Stimulated activated CD4-positive, alpha-beta T cell treated with anti-CD3 and anti-CD28 coated beads, Interleukin-2, amount 100 ng/mL, for 48 hours (primary cell): Measurements from ENCODE around the gene NFKB1.
"Not testable (repeated sequence)": the region's sequence is repeated elsewhere in the genome, so short reads cannot be mapped to it uniquely, and the experiment has no call there.

ENCODE experiments used
- DNase-seq, 2 donors: peaks; one replicate each; pipeline ENCODE4 v3.0.0-alpha.2; 2020

Gene NFKB1

DNA sequence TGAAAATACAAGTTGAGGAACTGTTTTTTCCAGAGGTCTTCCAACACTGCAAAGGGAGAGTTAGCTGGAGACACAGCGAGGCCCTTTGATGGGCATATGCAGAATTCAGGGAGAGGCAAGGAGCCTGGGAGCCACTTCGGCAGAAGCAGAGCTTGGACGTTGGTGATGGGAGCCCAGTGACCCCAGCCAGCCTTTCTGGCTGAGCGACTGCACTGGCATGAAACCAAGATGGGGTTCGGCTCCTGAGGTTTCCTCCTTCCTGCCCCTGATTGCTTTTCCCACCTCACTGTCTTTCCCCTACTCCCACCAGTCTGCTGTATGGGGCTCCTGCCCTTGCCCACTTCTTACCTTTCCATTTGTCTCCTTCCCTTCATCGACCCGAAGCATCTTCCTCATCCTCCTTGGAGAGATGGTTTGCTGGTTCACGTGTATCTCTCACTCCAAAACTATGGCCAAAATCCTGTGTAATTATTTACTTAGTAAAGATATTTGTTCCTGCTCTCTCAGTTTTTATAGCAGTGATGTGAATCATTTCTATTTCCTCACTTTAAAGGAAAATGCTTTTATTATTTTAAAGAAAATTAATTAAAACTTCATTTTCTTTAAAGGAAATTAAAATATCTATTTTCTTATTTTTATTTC lies 100.5 kb downstream of the NFKB1 start:
- no peak for DNase-seq

DNA sequence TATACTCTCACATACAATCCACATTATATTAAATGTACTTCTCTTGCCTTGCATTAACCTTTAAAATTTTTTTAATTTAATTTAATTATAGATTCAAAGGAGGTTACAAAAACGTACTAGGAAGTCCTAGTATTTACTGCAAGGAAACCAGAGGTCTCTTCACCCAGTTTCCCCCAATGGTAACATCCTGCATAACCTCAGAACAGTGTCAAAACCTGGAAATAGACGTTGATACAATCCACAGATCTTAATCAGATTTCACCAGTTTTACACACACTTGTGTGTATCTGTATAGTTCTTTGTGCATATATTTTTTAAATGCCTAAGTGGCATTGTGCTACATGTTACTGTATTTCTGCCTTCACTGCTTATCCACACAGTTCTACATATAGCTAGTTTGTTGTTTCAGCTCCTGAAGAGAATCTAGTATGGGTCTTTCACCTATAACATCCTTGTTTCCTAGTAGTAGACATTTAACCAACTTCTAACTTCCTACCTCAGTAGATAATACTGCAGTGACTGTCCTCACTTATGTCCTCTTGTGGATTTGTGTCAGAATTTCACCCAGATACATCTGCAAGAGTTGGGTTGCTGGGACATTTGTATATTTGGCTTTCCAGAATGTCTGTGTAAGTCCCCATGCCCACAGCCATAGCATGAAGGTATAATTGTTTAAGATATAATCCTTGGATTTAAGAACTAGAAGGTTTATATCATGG lies 103.2 kb downstream of the NFKB1 start:
- no peak for DNase-seq

DNA sequence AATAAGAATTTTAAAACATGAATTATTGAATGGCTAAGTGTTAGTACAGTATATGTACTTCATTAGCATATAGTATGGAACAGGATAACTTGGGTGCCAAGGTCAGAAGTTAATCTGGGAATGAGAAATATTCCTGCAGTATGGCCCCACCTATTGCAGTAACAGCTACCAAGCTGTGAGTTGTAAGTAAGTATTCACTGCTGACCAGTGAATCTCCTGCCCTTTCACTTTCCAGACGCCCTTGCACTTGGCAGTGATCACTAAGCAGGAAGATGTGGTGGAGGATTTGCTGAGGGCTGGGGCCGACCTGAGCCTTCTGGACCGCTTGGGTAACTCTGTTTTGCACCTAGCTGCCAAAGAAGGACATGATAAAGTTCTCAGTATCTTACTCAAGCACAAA lies 105.1 kb downstream of the NFKB1 start:
- no peak for DNase-seq

DNA sequence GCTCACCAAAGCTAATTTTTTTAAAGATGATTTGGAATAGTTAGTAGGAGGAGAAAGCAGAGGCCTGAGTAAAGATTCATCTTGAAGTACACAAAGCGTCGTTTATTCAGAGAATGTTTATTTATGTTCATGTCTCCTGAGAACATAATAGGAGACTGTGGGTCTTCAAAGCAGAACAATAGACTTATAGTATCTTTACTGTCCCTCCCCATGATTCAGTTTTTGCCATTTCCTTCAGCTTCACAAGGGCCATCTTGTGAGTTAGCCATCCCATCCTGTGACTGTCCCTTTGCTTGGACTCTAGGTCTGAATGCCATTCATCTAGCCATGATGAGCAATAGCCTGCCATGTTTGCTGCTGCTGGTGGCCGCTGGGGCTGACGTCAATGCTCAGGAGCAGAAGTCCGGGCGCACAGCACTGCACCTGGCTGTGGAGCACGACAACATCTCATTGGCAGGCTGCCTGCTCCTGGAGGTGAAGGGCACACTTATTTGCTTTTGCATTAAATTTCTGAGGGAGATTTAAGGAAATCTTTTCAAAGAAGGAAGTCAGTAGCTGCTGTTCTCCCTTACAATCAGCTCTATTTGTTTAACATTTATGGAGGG lies 105.8 kb downstream of the NFKB1 start:
- no peak for DNase-seq

DNA sequence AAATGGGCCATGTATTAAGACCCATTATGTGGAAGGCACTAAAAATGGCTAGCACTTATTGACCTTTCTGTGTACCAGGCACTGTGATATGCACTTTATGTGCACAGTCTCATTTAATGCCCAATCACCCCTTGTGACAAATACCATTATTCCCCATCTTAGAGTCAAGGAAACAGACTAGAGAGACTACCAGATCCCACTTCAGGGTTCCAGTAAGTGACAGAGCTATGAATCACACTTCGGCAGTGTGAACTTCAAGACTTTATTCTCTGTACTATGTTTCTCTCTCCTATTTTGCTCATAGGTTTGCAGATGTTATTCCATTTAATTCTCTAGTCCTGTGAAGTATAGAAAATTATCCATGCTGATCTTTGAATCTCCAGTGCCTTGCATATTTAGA lies 107.0 kb downstream of the NFKB1 start:
- no peak for DNase-seq

DNA sequence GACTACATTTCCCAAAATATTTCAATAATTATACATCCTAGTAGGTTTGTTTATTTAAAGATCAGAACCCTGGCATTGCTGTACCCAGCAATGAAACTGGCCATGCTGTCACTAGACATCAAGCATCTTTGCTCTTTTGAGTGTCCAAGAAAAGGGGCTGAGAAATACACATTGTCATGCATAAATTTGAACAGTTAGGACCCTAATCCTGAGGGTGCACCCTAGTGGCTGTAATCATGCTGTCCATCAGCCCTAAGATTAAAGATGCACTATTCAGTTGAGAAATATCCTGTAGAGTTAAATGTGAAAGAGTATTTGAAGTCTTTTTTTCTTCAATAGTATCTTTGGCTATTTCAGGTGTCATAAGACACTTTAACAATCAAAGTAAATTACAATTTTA lies 108.8 kb downstream of the NFKB1 start:
- no peak for DNase-seq

DNA sequence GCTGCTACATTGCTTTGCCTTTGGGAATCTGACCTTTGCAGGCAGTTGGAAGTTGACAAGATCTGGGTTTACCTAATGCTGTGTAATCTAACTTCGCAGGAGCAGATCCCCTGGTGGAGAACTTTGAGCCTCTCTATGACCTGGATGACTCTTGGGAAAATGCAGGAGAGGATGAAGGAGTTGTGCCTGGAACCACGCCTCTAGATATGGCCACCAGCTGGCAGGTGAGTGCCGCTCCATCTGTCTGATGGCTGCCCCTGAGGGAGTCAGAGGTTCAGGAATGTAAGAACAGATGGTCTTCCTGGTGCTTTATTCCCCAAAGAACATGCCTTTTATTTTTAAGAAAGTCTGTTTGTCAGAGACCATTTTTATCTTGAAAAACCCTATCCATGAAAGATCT lies 109.3 kb downstream of the NFKB1 start:
- no peak for DNase-seq

DNA sequence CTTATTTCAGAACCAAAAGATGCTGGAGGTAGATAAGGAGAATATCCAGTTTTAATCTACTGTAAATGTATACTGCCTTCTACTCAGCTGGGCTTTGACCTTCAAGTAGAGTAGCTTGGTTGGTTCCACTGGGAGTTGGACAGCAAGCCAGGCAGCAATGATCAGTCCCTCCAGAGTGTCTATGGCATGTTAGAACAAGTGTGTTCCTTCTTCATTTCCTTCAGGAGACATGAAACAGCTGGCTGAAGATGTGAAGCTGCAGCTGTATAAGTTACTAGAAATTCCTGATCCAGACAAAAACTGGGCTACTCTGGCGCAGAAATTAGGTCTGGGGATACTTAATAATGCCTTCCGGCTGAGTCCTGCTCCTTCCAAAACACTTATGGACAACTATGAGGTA lies 111.1 kb downstream of the NFKB1 start:
- DNase-seq = no peak

DNA sequence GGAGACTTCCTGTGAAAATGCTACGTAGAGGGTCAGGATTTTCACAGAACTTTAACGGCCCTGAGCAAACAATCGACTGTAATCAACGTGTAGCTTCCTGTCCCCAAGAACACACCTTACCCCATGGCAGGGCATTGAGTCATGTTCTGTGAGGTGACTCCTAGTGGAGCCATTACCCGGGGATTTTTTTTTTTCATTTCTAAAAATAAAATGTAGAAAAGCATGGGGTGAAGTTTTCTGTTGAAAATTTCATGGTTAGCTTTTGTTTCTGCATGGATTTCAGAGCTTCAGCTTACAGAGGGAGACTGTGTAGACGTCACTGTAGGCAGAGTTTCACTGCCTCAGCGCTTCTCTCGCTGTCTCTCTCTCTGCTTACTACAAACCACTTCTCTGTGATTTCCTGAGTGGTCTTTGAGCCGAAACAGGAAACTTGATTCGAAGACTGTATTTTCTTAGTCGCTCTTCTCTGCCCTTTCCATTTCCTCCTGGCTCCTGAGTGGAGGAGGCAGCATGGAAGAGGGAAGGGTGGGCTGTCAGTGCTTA lies 111.7 kb downstream of the NFKB1 start:
- peak in 1 of 2 donors; percentile 32 for DNase-seq

DNA sequence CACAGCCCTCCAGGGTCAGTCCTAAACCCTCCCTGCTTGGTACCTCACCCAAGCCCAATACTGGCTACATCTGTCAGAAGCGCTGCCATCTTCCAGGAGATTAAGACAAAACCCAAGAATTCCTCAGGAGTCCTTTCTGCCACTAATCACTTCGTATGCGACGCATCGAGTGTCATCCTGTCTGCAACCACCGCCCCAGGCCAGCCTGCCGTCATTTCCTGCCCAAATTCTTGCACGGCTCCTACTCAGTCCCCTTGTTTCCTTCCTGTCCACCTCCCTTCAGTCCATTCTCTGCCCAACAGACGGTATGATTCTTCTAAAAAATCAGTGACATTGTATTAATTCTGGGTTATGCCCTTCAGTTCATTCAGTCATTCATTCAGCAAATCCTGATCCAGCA lies 113.6 kb downstream of the NFKB1 start:
- no peak for DNase-seq

DNA sequence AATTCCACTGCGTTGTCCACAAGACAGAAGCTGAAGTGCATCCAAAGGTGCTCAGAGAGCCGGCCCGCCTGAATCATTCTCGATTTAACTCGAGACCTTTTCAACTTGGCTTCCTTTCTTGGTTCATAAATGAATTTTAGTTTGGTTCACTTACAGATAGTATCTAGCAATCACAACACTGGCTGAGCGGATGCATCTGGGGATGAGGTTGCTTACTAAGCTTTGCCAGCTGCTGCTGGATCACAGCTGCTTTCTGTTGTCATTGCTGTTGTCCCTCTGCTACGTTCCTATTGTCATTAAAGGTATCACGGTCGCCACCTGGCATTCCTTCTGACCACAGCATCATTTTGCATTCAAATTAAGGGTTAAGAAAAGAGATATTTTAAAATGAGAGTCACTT lies 115.5 kb downstream of the NFKB1 start:
- DNase-seq = no peak

DNA sequence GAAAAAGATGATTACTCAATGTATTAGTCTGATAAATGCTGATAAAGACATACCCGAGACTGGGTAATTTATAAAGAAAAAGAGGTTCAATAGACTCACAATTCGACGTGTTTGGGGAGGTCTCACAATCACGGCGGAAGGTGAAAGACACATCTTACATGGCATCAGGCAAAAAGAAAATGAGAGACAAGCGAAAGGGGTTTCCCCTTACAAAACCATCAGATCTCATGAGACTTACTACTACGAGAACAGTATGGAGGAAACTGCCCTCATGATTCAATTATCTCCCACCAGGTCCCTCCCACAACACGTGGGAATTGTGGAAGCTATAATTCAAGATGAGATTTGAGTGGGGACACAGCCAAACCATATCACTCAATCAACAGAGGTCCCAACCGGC lies 117.9 kb downstream of the NFKB1 start:
- not testable (repeated sequence) for DNase-seq

DNA sequence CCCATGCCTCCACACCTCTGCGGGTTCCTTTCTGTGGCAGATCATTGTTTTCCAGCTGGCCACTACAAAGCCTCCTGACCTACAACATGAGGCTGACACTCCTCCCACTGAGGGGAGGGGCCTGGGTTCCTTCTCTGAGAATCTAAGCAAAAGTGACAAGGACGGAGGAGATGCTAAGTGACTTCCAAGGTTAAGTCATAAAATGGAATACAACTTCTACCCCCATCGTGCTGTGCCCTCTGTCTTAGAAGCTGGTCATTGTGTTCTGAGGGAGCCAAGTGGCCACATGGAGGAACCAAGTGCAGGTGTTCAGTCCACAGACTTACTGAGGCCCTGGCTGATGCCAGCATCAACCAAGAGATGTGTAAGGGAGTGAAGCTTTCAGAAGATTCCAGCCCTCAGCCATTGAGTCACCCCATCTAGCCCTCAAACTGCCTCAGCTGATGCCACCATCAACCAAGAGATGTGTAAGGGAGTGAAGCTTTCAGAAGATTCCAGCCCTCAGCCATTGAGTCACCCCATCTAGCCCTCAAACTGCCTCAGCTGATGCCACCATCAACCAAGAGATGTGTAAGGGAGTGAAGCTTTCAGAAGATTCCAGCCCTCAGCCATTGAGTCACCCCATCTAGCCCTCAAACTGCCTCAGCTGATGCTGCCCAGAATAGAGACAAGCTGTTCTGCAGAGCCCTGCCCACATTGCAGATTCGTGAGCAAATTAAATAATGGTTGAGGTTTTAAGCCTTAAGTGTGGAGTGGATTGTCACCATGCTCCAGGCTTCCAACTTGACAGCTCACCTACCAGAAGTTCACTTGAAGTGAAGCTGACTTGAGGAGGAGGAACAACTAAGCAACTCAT lies 118.8 kb downstream of the NFKB1 start:
- not testable (repeated sequence) for DNase-seq

DNA sequence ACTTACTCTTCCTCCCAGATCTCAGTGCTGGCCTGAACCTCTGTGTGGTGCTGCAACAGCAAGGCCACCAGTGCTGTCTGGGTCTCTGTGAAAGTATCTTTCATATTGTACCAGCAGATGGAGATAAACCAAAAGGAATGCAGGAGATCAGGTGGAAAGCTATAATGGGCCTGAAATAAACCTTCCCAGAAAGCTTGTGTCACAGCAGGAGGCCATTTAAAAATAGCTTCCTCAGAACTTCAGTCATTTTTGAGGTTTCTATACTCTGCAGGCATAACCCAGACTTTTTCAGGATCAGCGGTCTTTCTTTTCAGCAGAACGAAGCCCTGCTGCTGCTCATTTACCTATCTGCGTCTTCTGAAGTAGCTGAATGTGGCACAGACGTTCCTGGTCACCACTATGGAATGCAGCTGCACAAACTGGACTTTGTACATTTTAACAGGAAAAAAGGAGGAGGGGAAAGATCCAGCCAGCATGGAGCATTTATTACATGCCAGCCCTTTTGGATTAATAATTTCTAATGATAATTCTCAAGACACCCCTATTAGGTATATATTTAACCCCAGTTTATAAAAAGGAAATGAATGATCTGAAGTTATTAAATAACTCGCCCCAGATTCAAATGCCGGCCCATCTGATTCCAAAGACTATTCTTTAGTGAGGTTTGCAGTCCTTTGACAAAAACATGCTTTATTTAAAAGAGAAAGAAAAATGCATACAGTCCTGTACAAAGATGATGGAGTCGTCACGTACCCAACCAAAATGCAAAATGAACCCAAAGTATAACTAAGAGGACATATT lies 119.7 kb downstream of the NFKB1 start:
- DNase-seq = no peak

DNA sequence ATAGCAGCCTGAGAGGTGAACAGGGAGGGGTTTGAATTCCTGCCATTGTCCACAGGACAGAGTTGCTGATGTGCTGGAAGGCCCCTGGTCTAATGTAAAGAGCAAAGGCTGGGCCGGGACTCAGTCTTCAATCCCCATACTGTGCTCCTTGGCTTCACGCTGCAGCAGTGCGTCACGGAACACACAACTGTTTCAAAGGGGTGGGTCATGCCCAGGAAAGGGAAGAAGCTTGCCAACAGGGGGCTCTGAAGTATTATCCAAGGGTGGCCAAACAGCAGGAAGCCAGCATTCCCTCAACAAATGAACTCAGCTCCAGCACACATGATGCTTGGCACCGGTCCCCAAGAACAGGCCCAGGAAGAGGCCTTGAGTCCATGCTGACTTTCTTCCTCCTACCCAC lies 122.5 kb downstream of the NFKB1 start:
- no peak for DNase-seq

DNA sequence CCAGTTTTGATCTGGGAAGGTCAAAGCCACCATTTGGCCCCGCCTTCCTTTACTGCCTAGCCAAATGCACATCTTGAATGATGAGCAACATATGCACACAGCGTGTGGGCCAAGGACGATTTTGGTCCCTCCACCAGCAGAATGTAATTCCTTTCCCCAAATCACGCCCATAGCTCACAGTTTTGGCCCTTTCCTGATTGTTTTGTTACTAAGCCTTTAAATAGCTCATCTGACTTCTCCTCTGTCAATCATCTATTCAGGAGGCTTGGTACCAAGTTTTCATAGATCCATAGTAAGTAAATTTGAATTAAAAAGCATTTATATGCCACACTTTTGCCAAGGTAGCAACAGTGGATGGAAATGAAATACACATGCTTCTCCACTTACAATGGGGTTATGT lies 123.3 kb downstream of the NFKB1 start:
- DNase-seq = no peak

DNA sequence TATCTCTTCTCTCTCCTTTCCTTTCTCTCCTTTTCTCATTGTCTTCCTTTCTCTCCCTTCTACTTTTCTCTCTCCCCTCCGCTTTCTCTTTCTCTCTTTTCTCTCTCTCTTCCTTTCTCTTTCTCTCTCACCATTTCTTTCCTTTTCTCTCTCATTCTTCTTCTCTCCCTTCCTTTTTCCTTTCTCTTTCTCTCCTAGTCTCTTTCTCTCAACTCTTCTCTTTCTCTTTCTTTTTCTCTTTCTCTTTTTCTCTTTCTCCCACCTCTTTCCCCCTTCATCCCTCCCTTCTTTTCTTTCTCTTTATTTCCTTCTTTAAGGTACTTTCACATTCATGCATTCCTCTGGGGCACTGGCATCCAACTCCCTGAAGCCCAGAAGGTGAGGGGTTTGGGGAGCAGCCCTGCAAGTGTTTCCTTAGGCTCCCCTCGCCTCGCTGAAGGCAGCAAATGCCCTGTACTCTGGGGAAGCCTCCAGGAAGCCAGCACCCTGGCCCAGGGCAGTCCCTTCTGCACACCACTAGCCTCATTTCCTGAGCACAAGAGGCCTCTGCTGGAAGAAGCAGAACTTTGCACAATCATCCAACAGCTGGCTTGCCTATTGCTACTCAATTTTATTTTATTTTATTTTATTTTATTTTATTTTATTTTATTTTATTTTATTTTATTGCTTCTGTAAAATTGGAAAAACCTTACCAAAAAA lies 124.2 kb downstream of the NFKB1 start:
- peak; percentile 43 to 48 for DNase-seq

DNA sequence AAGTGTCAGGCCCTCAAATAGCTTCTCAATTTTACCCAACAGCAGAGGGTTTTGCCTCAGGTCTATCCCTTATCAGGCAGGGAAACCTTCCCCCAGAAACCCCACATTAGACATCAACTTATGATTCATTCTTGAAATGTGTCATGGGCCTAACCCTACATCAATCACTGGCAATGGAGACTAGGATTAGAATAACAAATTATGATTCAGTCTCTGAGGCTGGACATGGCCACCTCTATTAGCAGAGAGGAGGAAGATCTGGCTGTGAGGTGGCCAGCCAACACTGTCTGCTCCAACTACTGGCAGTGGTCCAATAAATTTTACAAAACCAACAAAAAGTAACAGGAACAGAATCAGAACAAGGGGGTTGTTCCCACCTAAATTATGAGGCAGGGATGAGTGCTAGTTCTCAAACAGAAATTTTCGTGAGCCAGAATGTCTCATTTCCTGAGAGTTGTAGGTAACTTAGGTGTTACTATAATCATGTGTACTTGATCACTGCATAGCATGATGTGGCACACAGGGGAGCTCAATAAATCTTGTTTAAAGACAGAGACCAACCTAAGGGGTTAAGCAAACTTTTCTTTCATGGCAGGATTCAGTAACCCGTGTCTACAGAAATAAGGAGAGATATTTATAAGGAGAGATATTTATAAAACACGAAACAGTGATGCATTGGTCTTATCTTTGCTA lies 126.8 kb downstream of the NFKB1 start:
- no peak for DNase-seq

DNA sequence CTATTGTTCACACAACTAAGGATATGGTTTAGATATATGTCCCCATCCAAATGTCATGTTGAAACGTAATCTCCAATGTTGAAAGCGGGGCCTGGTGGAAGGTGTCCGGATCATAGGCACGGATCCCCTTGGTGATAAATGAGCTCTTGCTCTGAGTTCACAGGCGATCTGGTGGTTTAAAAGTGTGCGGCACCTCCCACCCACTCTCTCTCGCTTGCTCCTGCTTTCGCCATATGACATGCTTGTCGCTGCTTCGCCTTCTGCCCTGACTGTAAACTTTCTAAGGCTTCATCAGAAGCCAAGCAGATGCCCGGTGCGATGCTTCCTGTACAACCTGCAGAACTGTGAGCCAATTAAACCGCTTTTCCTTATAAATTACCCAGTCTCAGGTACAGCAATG lies 128.5 kb downstream of the NFKB1 start:
- no peak for DNase-seq

DNA sequence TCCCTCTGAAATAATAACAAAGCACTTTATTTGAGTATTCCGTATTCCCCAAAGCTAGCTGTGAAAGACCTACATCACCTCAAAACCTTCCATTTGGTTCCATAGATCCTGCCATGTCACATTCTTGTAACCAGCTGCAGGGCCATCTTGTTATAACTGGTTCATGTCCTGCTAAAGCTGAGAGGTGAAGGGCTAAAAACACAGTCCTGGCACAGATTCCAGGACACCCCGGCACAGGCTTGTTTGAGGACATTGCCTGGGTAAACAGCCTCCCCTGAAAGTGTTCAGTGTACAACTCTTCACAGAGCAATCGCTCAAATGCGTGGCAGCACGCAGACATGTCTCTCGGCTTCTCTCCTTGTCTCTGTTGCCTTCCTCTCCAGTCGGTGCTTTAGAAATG lies 130.5 kb downstream of the NFKB1 start:
- DNase-seq = no peak
